ENCODE measurements around the gene DDIT3. TPM values are rescaled to one million over a fixed set of nuclear protein-coding genes. Genes with fewer than 3 reads are reported as not detected.

DDIT3 gene
- total RNA-seq, 1 experiment from 2014 or later: 70.2 TPM

GRCh38 chr12:57529831-57530230 lies 9.5 kb upstream of the DDIT3 start:
- Mint-ChIP-seq H3K27ac (ENCODE audit: unreplicated experiment) (no peak overlapping the region), H3K4me3 (ENCODE audit: low read depth, unreplicated experiment) (no peak overlapping the region), H3K9me3 (ENCODE audit: low read depth, unreplicated experiment) (no peaks in the 10 kb centered on the region), H3K4me1 (ENCODE audit: low read depth, unreplicated experiment) (peaks cover 2% of the 10 kb centered on the region), H3K36me3 (ENCODE audit: insufficient read depth, unreplicated experiment) (peaks cover 87% of the 10 kb centered on the region), H3K27me3 (ENCODE audit: unreplicated experiment) (no peaks in the 10 kb centered on the region)
- BruUV-seq (replicated peaks): TSS peak; percentile 13
- DNase-seq: no peak
- TF ChIP-seq CTCF (IDR thresholded peaks at IDR 0.05; ENCODE audit: unreplicated experiment): no peak
- intact Hi-C loops (cut with micrococcal nuclease; ENCODE audit: unreplicated experiment): no loop called here
- CTCF ChIA-PET: interaction anchor here (1.7 kb wide), 1 partner anchor 10 kb away, joined by 3 read pairs; no protein-coding TSS in a partner anchor

GRCh38 chr12:57528831-57529555 lies 8.7 kb upstream of the DDIT3 start:
- TF ChIP-seq CTCF (IDR thresholded peaks at IDR 0.05; ENCODE audit: unreplicated experiment): no peak
- CTCF ChIA-PET: no interaction called here
- H3K4me1 Mint-ChIP-seq (ENCODE audit: low read depth, unreplicated experiment): peaks cover 11% of the 10 kb centered on the region

GRCh38 chr12:57528176-57528575 lies 7.9 kb upstream of the DDIT3 start:
- Mint-ChIP-seq H3K4me3 (ENCODE audit: low read depth, unreplicated experiment) (no peak overlapping the region), H3K27me3 (ENCODE audit: unreplicated experiment) (no peaks in the 10 kb centered on the region), H3K4me1 (ENCODE audit: low read depth, unreplicated experiment) (peaks cover 15% of the 10 kb centered on the region), H3K9me3 (ENCODE audit: low read depth, unreplicated experiment) (no peaks in the 10 kb centered on the region), H3K36me3 (ENCODE audit: insufficient read depth, unreplicated experiment) (peaks cover 90% of the 10 kb centered on the region), H3K27ac (ENCODE audit: unreplicated experiment) (no peak overlapping the region)
- TF ChIP-seq CTCF (IDR thresholded peaks at IDR 0.05; ENCODE audit: unreplicated experiment): no peak
- CTCF ChIA-PET: no interaction called here
- no peak for DNase-seq
- no TSS peak for BruUV-seq (replicated peaks)
- intact Hi-C loops (cut with micrococcal nuclease; ENCODE audit: unreplicated experiment): no loop called here

More at GRCh38 chr12:57528831-57529555, 8.7 kb upstream of the DDIT3 start:
- DNase-seq: no peak
- H3K27me3 Mint-ChIP-seq (ENCODE audit: unreplicated experiment): no peaks in the 10 kb centered on the region
- no peak overlapping the region for H3K4me3 Mint-ChIP-seq (ENCODE audit: low read depth, unreplicated experiment)
- H3K36me3 Mint-ChIP-seq (ENCODE audit: insufficient read depth, unreplicated experiment): peaks cover 90% of the 10 kb centered on the region
- H3K9me3 Mint-ChIP-seq (ENCODE audit: low read depth, unreplicated experiment): no peaks in the 10 kb centered on the region
- intact Hi-C loops (cut with micrococcal nuclease; ENCODE audit: unreplicated experiment): no loop called here
- no peak overlapping the region for H3K27ac Mint-ChIP-seq (ENCODE audit: unreplicated experiment)
- BruUV-seq (replicated peaks): no TSS peak

- Mint-ChIP-seq H3K4me1 (ENCODE audit: low read depth, unreplicated experiment) (peaks cover 15% of the 10 kb centered on the region), H3K9me3 (ENCODE audit: low read depth, unreplicated experiment) (no peaks in the 10 kb centered on the region), H3K4me3 (ENCODE audit: low read depth, unreplicated experiment) (no peak overlapping the region), H3K27me3 (ENCODE audit: unreplicated experiment) (no peaks in the 10 kb centered on the region), H3K36me3 (ENCODE audit: insufficient read depth, unreplicated experiment) (peaks cover 99% of the 10 kb centered on the region), H3K27ac (ENCODE audit: unreplicated experiment) (peak overlapping the region; percentile 23)
- intact Hi-C loops (cut with micrococcal nuclease; ENCODE audit: unreplicated experiment): no loop called here
- CTCF ChIA-PET: no interaction called here
- DNase-seq: no peak
- BruUV-seq (replicated peaks): no TSS peak
- TF ChIP-seq CTCF (IDR thresholded peaks at IDR 0.05; ENCODE audit: unreplicated experiment): no peak
These were observed 6.9 kb upstream of the DDIT3 start for GRCh38 chr12:57527184-57527583.
